Activated T-cell treated with anti-CD3 and anti-CD28 coated beads for 48 hours (primary cell): Measurements from ENCODE around the gene DNAJC18.
"Not testable (repeated sequence)": the region's sequence is repeated elsewhere in the genome, so short reads cannot be mapped to it uniquely, and the experiment has no call there.

ENCODE experiments used
- DNase-seq: peaks from one replicate; pipeline ENCODE4 v3.0.0-alpha.2; 2020; ENCODE audit warnings: low read depth

Gene DNAJC18

GRCh38 chr5:139386956-139387355 lies 52.4 kb downstream of the DNAJC18 start:
- not testable (repeated sequence) for DNase-seq

- DNase-seq = no peak
Observed at GRCh38 chr5:139386050-139386438, 53.3 kb downstream of the DNAJC18 start.

DNA sequence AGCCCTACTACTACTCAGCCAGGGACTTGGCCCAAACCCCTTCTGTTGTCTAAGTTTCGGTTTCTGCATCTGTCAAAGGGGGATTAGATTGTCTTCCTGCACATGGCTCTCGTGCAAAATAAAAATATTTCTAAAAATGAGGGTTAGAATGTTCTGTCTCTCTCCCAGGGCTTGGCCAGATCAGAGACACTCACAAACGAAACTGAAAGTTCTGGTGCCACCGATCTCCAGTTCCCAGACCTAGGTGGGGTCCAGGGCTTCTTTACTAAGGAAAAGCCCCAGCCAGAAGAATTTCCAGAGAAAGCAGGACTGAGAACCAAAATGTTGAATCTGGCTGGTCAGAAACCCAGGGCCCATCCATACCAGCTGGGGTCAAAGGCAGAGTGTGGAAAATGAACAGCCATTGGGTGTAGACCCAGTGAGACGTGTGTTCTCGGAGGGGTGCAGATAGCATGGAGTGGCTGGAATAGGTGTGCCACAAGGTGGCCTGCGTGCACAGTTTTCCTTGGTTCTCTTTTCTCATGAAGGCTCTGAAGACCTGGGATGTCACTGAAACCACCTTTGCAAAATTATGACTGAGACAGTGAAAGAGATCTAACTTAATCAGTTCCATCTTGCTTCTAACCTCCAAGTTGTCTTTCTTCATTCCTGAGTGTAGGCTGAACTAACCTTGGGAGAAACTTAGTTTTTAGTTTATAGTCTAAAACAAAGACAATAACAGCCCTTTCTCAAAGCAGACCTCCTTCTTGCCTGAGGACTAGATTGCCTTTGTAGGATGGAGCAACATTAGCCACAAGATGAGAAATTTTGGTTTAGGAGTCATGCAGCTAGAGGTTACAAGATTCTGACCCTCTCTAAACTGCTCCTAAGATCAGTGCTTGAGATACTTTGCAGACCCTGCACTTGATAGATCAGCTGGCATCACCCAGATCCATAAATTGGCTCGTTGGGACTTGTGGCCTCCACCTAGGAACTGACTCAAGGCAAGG lies 54.0 kb downstream of the DNAJC18 start:
- DNase-seq = no peak

DNA sequence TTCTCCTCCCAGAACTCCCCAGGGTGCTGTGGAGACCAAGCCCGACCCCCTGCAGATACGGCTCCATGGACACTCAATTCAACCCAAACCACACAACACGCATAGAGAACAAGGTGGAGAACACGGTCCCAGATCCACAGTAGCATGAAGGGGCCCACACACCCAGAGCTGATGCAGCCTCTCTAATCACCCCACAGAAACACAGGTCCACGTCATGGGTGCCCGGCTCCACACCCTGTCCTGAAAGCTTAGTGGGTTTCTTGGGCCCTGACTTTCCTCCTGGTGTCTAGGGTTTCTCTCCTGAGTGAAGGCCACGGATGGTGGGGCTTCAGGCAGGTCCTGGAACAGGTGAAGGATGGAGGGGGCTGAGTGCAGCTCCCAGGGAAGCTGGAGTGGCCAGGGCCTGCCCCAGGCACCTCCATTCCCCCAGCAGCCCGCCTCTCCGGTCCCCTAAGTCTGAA lies 54.7 kb downstream of the DNAJC18 start:
- no peak for DNase-seq

GRCh38 chr5:139383993-139384590 lies 55.2 kb downstream of the DNAJC18 start:
- no peak for DNase-seq

DNA sequence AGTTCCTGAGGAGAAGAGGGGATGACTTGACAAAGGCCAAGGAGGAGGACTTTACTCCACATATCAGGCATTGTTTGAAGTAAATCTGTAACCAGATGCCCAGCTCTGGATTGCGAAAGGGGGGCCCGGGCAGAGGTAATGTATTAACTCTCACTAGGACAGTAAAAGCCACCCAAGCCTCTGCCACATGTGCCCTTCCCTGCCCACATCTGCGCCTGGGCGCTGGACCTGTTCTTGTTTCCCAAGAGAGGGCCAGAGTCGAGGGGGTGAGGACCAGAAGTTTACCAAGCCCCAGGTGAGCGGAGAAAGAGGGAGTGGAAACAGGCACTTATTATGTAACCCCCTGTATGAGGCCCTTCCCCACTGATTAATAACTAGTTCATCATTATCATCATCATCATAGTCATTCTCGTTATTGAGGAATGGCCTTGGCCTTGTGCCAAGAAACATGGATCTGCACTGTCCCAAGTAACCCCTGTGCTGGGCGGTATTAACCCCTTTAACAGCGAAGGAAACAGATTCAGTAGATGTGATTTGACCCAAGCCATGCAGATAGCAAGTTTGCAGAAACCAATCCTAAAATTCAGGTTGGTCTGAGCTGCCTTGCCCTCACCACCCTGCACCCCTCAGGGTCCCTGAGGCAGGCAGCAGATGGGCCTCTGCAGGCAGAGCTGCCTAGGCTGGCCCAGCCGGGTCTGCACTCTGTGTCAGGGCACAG lies 55.9 kb downstream of the DNAJC18 start, which contains the start of gene SLC23A1:
Gene SLC23A1 (minus strand): TSS at position 23 of the 718 bp plus-strand sequence. CDS start 44 bp downstream, outside the sequence.
- no peak for DNase-seq

- DNase-seq = no peak
Observed at GRCh38 chr5:139382807-139383206, 56.5 kb downstream of the DNAJC18 start.

GRCh38 chr5:139381837-139382761 lies 57.2 kb downstream of the DNAJC18 start:
- no peak for DNase-seq

DNA sequence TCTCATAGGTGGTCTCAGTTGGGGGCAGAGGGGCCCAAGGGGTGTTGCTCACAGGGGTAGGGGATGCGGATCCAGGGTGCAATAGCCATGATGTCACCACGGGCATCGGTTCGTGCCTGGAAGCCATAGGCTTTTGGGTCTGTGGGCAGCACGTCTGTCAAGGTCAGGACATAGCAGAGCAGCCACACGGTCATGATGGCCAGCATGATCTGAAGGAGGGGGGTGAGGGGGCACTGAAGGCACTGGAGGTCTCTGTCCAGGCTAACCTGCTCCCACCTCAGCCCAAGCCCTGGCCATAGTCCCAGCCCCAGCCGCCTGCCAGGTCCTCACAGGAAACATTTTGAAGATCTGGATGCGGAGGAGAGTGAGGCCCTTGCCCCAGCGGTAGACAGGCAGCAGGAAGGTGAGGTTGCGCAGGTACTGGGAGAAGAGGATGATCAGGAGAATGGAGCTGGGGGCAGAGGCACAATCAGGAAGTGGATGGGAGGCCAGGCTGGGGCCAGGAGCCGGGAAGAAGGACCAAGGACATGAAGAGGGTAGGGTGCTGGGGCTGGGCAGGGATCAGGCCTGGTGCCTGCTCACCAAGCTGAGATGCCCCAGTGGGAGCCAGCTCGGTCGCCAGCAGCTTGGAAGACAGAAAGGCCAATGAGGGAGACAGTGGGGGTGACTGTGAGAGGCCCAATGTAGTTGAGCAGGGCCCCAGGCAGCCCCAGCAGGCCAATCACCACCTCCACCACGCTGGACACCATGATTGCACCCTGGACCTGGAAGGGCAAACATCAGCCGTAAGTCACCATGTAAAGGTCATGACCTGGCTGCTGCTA lies 59.5 kb downstream of the DNAJC18 start:
- no peak for DNase-seq

- no peak for DNase-seq
Observed at GRCh38 chr5:139378941-139379361, 60.4 kb downstream of the DNAJC18 start.

GRCh38 chr5:139378101-139378825 lies 61.1 kb downstream of the DNAJC18 start:
- no peak for DNase-seq

- no peak for DNase-seq
Observed at GRCh38 chr5:139377226-139377625, 62.1 kb downstream of the DNAJC18 start.

- no peak for DNase-seq
Observed at GRCh38 chr5:139376364-139376763, 63.0 kb downstream of the DNAJC18 start.

- DNase-seq = no peak
Observed at GRCh38 chr5:139374909-139375308, 64.4 kb downstream of the DNAJC18 start.

DNA sequence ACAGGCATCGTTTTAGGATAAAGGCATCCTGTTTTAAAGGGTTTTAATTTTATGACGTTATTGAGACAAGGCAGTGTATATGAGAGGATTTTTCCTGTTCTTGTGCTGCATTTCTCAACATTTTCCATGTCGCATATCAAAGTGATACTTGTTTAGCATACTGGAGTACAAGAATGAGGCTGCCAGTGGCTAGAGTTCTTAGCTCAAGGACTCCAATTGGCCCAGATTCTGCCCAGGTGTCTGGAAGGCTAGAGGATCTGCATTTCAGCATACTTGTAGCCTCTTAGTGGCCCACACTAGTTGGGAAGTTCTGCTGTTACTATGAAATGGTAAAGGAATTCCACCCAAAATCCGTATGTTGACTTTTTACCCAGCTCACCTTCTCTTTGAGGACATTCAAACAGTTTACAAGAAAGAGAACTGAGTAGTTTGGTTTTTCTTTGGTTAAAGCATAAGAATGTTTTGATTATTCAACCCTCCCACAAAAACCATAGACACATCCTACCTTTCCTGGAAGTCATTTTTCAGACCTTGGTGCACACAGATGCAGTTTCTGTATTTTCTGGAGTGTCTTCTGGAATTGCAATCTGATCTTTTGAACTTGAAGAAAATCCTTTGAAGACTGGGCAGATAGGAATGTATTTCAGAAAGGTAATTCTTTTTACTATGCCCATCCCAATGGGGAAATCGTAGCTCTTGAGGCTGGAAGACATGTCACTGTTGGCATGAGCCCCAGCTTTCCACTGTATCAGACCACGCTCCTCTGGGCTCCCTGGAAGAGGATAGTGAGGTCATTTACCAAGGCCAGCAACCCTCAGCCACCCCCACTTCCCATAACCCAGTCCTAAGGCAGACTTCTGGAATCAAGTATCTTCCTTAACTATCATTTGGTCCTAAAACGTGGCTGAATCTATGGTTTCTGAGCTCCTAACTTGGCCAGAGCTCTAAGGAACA lies 67.6 kb downstream of the DNAJC18 start:
- no peak for DNase-seq

GRCh38 chr5:139369181-139369580 lies 70.1 kb downstream of the DNAJC18 start:
- DNase-seq = no peak

GRCh38 chr5:139368613-139369012 lies 70.7 kb downstream of the DNAJC18 start:
- DNase-seq = no peak

DNA sequence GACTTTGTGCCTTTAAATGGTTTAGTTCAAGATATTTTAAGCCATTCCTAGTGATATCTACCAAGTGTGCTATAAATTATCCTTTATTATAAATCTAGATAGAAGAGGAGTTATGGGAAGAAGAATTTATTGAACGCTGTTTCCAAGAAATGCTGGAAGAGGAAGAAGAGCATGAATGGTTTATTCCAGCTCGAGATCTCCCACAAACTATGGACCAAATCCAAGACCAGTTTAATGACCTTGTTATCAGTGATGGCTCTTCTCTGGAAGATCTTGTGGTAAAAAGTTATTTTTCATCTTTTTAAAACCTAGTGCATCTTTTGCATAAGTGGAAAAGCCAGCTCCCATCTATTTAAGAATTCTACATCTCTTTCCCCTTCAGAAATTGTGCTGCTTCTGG lies 74.9 kb downstream of the DNAJC18 start:
- DNase-seq = no peak

DNA sequence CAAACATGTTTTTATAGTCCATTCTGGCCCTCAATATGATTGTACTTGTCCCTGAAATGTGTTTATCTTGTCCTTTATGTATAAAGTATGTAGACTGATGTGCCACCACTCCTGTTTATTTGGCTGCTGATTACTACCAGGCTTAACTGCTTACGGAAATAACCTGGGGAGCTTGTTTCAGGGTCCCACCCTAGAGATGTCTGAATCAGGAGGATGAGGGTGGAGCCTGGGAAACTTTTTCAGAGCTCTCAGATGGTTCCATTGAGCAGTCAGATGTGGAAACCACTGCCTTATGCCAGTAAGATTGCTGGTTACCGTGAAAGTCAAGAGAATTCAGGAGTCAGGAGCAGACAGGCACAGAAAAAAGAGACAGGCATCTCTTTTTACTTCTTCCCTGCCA lies 75.4 kb downstream of the DNAJC18 start:
- no peak for DNase-seq
